BLaER1 treated with 17β-estradiol and CSF1 and Interleukin-3, amounts not matched to agents 10 nM and 100 nM (cell line): ENCODE data around the gene MPZ.
A peak's percentile ranks its signal among the peaks of the same experiment; 100 is the strongest.

Source experiments
- H3K27ac ChIP-seq, 11 experiments: shearing (Covaris generic); formaldehyde crosslinking; 2 replicates each; pipeline ENCODE4 v1.8.1; 2022
- H3K27me3 ChIP-seq, 11 experiments: shearing (Covaris generic); formaldehyde crosslinking; 2 replicates each; pipeline ENCODE4 v1.8.1; 2022
- H3K36me3 ChIP-seq, 11 experiments: shearing (Covaris generic); formaldehyde crosslinking; 2 replicates each; pipeline ENCODE4 v1.8.1; 2022
- H3K4me1 ChIP-seq, 10 experiments: shearing (Covaris generic); formaldehyde crosslinking; 2 replicates each; pipeline ENCODE4 v1.8.1; 2022
- H3K4me2 ChIP-seq, 11 experiments: shearing (Covaris generic); formaldehyde crosslinking; 2 replicates each; pipeline ENCODE4 v1.8.1; 2022
- H3K4me3 ChIP-seq, 10 experiments: shearing (Covaris generic); formaldehyde crosslinking; 2 replicates each; pipeline ENCODE4 v1.8.1; 2022
- H3K9ac ChIP-seq, 11 experiments: shearing (Covaris generic); formaldehyde crosslinking; 2 replicates each; pipeline ENCODE4 v1.8.1; 2022
- H3K9me3 ChIP-seq, 11 experiments: shearing (Covaris generic); formaldehyde crosslinking; replicated peaks in 1 of 11; 2 replicates each; pipeline ENCODE4 v1.8.1; 2022
- H4K20me1 ChIP-seq, 11 experiments: shearing (Covaris generic); formaldehyde crosslinking; 2 replicates each; pipeline ENCODE4 v1.8.1; 2022
- Cebpa-rat ChIP-seq, 11 experiments: shearing (Covaris generic); IDR thresholded peaks; 2 replicates each; pipeline ENCODE4 v1.8.1; 2022

Gene MPZ

GRCh38 chr1:161309868-161310267 is at the start of gene MPZ:
TSS of gene MPZ (minus strand) at chr1:161309968. CDS start at chr1:161309905, 63 bp downstream.
- no peaks in the 10 kb centered on the region for H3K27me3 ChIP-seq
- no peak within 1 kb of the TSS for H3K4me3 ChIP-seq
- H3K9ac ChIP-seq: no peak within 1 kb of the TSS
- peaks cover 38 to 56% (median 47%) of the 10 kb centered on the region in 10 experiments for H3K4me1 ChIP-seq
- no peaks in the 10 kb centered on the region for H3K36me3 ChIP-seq
- no peaks in the 10 kb centered on the region for H4K20me1 ChIP-seq
- TF ChIP-seq Cebpa-rat (IDR thresholded peaks at IDR 0.05): no peak
- no peaks in the 10 kb centered on the region for H3K9me3 ChIP-seq
- H3K4me2 ChIP-seq: peak within 1 kb of the TSS in 10 of 11 experiments; percentile 6 to 100 (median 68); a peak in 17 of 22 replicates
- H3K27ac ChIP-seq: peak within 1 kb of the TSS in 2 of 11 experiments; percentile 91 to 93; a peak in 5 of 22 replicates

DNA sequence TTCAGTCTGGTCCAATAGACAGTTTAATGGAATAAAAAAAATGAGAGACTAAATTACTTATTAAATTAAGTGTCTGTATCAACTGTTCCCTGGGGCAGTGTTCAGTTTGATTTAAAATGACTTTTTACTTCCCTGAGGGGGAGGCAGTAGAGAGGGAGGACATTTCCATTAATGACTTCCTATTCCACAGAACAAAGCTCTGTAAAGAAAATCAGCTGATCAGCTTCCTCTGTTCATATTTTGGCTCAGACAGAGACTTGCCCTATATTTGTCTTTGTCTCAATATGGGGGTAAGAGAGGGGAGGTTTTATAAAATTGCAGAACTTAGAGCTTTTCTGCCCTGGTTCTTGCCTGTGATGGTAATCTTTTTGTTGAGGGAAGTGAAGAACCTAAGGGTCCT is 49.5 kb upstream of the MPZ start:
- H3K4me3 ChIP-seq: no peak overlapping the region; a peak in 1 of 20 replicates
- H4K20me1 ChIP-seq: no peaks in the 10 kb centered on the region
- peak overlapping the region in 3 of 11 experiments; percentile 48 to 60 (median 54); a peak in 4 of 22 replicates for H3K9ac ChIP-seq
- H3K4me2 ChIP-seq: peak overlapping the region in 4 of 11 experiments; percentile 4 to 86 (median 61); a peak in 6 of 22 replicates
- peak overlapping the region in 4 of 11 experiments; percentile 24 to 78 (median 68); a peak in 7 of 22 replicates for H3K27ac ChIP-seq
- H3K27me3 ChIP-seq: no peaks in the 10 kb centered on the region
- H3K9me3 ChIP-seq: no peaks in the 10 kb centered on the region
- H3K4me1 ChIP-seq: peaks cover 0 to 25% (median 16%) of the 10 kb centered on the region in 10 experiments; a peak in 13 of 20 replicates
- H3K36me3 ChIP-seq: peaks cover 31 to 72% (median 49%) of the 10 kb centered on the region in 11 experiments
- no peak for TF ChIP-seq Cebpa-rat (IDR thresholded peaks at IDR 0.05)

GRCh38 chr1:161357073-161357472 is 47.3 kb upstream of the MPZ start:
- no peak for TF ChIP-seq Cebpa-rat (IDR thresholded peaks at IDR 0.05)
- Histone ChIP-seq H3K27me3 (no peaks in the 10 kb centered on the region), H3K9me3 (no peaks in the 10 kb centered on the region), H3K9ac (no peak overlapping the region), H4K20me1 (no peaks in the 10 kb centered on the region), H3K4me3 (no peak overlapping the region), H3K27ac (no peak overlapping the region), H3K4me2 (0 out of 22 replicates have a peak overlapping the region, but pooled peaks of 1 of the 11 experiments have one; percentile 26), H3K36me3 (peaks cover 24 to 75% (median 49%) of the 10 kb centered on the region in 11 experiments), H3K4me1 (peaks cover 0 to 29% (median 17%) of the 10 kb centered on the region in 10 experiments; a peak in 17 of 20 replicates)

DNA sequence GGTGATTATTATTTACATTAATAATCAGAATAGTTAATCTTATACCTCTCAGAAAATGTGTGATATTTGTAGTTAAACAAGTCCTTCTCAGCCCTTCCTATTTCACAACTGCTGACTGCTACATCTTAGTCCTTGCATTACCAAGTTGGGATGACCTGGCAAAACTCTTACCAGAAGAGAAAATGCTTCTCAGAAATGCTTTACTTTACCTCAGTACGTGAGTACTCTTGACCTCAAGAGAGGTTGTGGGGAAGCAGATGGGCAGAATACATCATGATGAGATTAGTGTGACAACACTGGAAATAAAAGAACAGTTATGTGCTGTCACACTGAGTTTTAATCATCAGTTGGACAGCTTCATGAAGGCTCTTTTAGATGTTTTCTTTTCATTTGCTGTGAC is 41.7 kb upstream of the MPZ start:
- Histone ChIP-seq H3K4me2 (peak overlapping the region; percentile 34 to 74 (median 69)), H3K36me3 (peaks cover 12 to 54% (median 27%) of the 10 kb centered on the region in 11 experiments), H3K27me3 (no peaks in the 10 kb centered on the region), H3K4me3 (no peak overlapping the region), H3K27ac (peak overlapping the region in 9 of 11 experiments; percentile 12 to 75 (median 56); a peak in 17 of 22 replicates), H3K9me3 (no peaks in the 10 kb centered on the region), H4K20me1 (no peaks in the 10 kb centered on the region), H3K9ac (peak overlapping the region in 2 of 11 experiments; percentile 16 to 40; a peak in 3 of 22 replicates), H3K4me1 (peaks cover 25 to 45% (median 35%) of the 10 kb centered on the region in 10 experiments)
- TF ChIP-seq Cebpa-rat (IDR thresholded peaks at IDR 0.05): no peak

DNA sequence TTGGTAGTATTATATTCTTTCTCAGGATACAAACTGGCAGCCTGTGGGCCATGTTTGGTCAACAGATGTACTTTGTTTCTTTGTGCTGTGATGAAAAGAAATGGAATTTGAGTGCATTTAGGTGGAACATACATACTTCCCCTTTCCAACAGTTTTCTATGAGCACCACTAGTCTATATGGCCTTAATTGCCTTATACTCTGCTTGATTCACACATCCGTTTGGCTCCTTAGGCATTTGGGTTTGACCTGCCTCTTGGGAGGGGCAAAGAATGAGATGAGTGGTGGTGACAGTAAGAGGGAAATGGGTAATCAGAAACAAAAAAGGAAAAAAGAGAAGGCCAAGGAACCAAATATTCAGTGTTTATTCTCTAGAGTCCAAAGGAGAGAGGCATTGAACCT is 40.9 kb upstream of the MPZ start:
- no peaks in the 10 kb centered on the region for H3K27me3 ChIP-seq
- H3K9me3 ChIP-seq: no peaks in the 10 kb centered on the region
- peak overlapping the region in 4 of 11 experiments; percentile 19 to 38 (median 26); a peak in 2 of 22 replicates for H3K9ac ChIP-seq
- peak overlapping the region; percentile 62 to 74 (median 70) for H3K4me2 ChIP-seq
- no peaks in the 10 kb centered on the region for H4K20me1 ChIP-seq
- peaks cover 25 to 40% (median 33%) of the 10 kb centered on the region in 10 experiments for H3K4me1 ChIP-seq
- H3K4me3 ChIP-seq: no peak overlapping the region
- no peak for TF ChIP-seq Cebpa-rat (IDR thresholded peaks at IDR 0.05)
- peaks cover 12 to 55% (median 29%) of the 10 kb centered on the region in 11 experiments for H3K36me3 ChIP-seq
- peak overlapping the region; percentile 21 to 75 (median 56); a peak in 21 of 22 replicates for H3K27ac ChIP-seq

DNA sequence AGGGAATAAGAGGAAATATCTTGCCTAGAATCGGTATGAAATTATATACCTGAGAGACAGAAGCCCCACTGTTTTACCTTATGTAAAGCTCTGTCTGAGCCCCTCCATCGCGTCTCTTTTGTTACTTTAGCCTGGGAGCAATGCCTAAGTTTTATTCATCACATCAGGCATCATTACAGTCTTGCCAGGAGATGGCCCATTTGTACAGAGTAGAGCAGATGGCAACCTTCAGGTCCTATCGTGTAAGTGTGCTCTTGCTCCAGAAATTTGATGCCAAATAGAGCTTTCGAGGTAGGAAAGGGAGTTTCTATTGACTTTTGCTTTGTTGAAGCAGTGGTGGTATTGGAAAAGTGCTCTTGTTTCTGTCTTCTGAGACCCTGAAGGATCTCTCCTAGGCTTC is 33.1 kb upstream of the MPZ start:
- Histone ChIP-seq H3K4me2 (no peak overlapping the region), H3K27ac (no peak overlapping the region), H3K9me3 (no peaks in the 10 kb centered on the region), H3K9ac (no peak overlapping the region), H4K20me1 (no peaks in the 10 kb centered on the region), H3K27me3 (no peaks in the 10 kb centered on the region), H3K4me1 (no peaks in the 10 kb centered on the region), H3K36me3 (peaks cover 58 to 99% (median 84%) of the 10 kb centered on the region in 11 experiments), H3K4me3 (no peak overlapping the region)
- TF ChIP-seq Cebpa-rat (IDR thresholded peaks at IDR 0.05): no peak

GRCh38 chr1:161342177-161342576 is 32.4 kb upstream of the MPZ start:
- Histone ChIP-seq H3K36me3 (peaks cover 59 to 100% (median 87%) of the 10 kb centered on the region in 11 experiments), H3K4me2 (no peak overlapping the region), H4K20me1 (no peaks in the 10 kb centered on the region), H3K9ac (no peak overlapping the region), H3K27me3 (no peaks in the 10 kb centered on the region), H3K27ac (no peak overlapping the region), H3K9me3 (no peaks in the 10 kb centered on the region), H3K4me1 (no peaks in the 10 kb centered on the region), H3K4me3 (no peak overlapping the region)
- TF ChIP-seq Cebpa-rat (IDR thresholded peaks at IDR 0.05): no peak

DNA sequence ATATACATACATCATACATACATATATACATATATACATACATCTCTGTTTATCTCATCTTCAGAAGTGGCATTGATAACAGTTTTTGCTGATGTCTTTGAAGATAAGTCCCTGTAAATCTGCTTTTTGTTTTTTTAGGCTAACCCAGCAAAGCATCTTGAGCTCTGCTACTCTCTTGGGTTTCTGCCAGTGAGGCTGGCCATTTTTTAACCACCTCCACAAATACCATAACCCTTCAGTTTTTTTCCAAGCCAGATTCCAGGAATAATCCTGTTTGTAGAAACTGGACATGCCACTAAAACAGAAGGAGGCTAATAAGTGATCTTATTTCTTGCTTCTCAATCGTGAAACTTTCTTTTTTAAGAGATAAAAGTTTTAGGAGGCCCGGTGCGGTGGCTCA is 26.0 kb upstream of the MPZ start:
- Histone ChIP-seq H3K9me3 (no peaks in the 10 kb centered on the region), H3K27me3 (no peaks in the 10 kb centered on the region), H3K36me3 (peaks cover 65 to 100% (median 90%) of the 10 kb centered on the region in 11 experiments), H3K27ac (no peak overlapping the region), H3K4me1 (no peaks in the 10 kb centered on the region), H3K9ac (no peak overlapping the region), H3K4me2 (no peak overlapping the region), H3K4me3 (no peak overlapping the region), H4K20me1 (no peaks in the 10 kb centered on the region)
- TF ChIP-seq Cebpa-rat (IDR thresholded peaks at IDR 0.05): no peak

DNA sequence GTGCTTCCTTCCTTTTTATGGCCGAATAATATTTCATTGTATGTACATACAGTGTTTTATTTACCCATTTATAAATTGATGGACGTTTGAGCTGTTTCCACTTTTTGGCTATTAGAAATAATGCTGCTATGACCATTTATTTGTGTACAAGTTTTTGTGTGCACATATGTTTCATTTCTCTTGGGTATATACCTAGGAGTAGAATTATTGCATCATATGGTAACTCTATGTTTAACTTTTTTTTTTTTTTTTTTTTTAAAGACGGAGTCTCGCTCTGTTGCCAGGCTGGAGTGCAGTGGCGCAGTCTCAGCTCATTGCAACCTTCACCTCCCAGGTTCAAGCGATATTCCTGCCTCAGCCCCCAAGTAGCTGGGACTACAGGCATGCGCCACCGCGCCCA is 23.4 kb upstream of the MPZ start:
- Histone ChIP-seq H3K27ac (no peak overlapping the region), H3K4me3 (no peak overlapping the region), H3K4me2 (no peak overlapping the region), H4K20me1 (no peaks in the 10 kb centered on the region), H3K4me1 (no peaks in the 10 kb centered on the region), H3K9me3 (no peaks in the 10 kb centered on the region), H3K9ac (no peak overlapping the region), H3K27me3 (no peaks in the 10 kb centered on the region), H3K36me3 (peaks cover 69 to 100% (median 92%) of the 10 kb centered on the region in 11 experiments)
- 0 out of 22 replicates have a peak, but pooled peaks of 2 of the 11 experiments have one; percentile 9 to 20 for TF ChIP-seq Cebpa-rat (IDR thresholded peaks at IDR 0.05)

DNA sequence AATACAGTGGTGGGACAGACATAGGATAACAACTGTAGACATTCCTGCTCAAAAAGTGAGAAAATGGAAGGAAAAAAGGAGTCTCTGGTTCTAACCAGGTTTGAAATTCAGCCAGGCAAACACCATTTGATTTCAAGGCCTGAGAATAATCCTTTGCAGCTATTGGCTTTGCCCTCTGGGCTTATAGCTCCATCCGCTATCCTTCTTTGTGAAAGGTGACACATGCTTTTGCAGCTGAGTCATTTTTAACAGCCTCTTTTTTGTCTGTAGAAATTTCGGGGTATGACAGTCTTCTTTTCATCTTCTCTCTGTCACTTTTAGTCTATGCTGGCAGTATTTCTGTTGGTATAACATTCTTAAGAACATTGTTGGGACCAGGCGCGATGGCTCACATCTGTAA is 20.6 kb upstream of the MPZ start:
- H3K9me3 ChIP-seq: no peaks in the 10 kb centered on the region
- no peak overlapping the region for H3K9ac ChIP-seq
- H3K4me3 ChIP-seq: no peak overlapping the region
- no peaks in the 10 kb centered on the region for H3K27me3 ChIP-seq
- no peak overlapping the region for H3K27ac ChIP-seq
- no peaks in the 10 kb centered on the region for H3K4me1 ChIP-seq
- H4K20me1 ChIP-seq: no peaks in the 10 kb centered on the region; a peak in 1 of 22 replicates
- H3K4me2 ChIP-seq: no peak overlapping the region
- H3K36me3 ChIP-seq: peaks cover 92 to 100% (median 97%) of the 10 kb centered on the region in 11 experiments
- no peak for TF ChIP-seq Cebpa-rat (IDR thresholded peaks at IDR 0.05)
